Body of pancreas (tissue), 4 donors: Measurements from ENCODE around the gene TMEM42. TPM values are rescaled to one million over a fixed set of nuclear protein-coding genes. Genes with fewer than 3 reads are reported as not detected.
A peak's percentile ranks its signal among the peaks of the same experiment; 100 is the strongest.
"Not testable (repeated sequence)": the region's sequence is repeated elsewhere in the genome, so short reads cannot be mapped to it uniquely, and the experiment has no call there.

ENCODE experiments used
- ATAC-seq: fragments of 150-250 bp; one replicate; pipeline ENCODE4 v1.9.1; 2016
- DNase-seq, 4 donors: peaks; one replicate each; pipeline ENCODE4 v3.0.0-alpha.2; 2019
- H3K27ac ChIP-seq, 4 donors: fragments of 200-600 bp; sonication (generic); 1 replicate in 3 of 4; 2 replicates in 1 of 4; pipeline versions ENCODE4 v1.5.1 to v1.6.1; 2016 to 2019; ENCODE audit warnings: mild to moderate bottlenecking in 1 of 4, mixed read lengths in 1 of 4, moderate library complexity in 1 of 4
- H3K27me3 ChIP-seq, 2 donors: fragments of 200-600 bp; sonication (generic); one replicate each; pipeline ENCODE4 v1.6.0; 2016; ENCODE audit warnings: mild to moderate bottlenecking in 1 of 2
- H3K36me3 ChIP-seq, 2 donors: fragments of 200-600 bp; sonication (generic); replicated peaks in 1 of 2; 2 replicates each; pipeline ENCODE4 v1.5.1; 2016; ENCODE audit warnings: low read depth in 2 of 2; ENCODE audit not compliant: insufficient read depth in 1 of 2
- H3K4me1 ChIP-seq: fragments of 200-600 bp; sonication (generic); one replicate; pipeline ENCODE4 v1.6.0; 2016
- H3K4me3 ChIP-seq, 2 donors: fragments of 200-600 bp; sonication (generic); 1 replicate in 1 of 2; 2 replicates in 1 of 2; pipeline ENCODE4 v1.5.1; 2016 to 2019
- H3K9me3 ChIP-seq, 3 donors: fragments of 200-600 bp; sonication (generic); 1 replicate in 2 of 3; 2 replicates in 1 of 3; pipeline ENCODE4 v1.5.1; 2016
- POLR2A ChIP-seq, 3 donors: fragments of 450-650 bp; IDR thresholded peaks; one replicate each; pipeline ENCODE4 v1.6.1; 2016; ENCODE audit warnings: antibody characterized with exemption in 3 of 3, mild to moderate bottlenecking in 2 of 3
- WGBS, 2 donors: methylation state at CpG; one replicate each; pipeline ENCODE4 v1.1.5; 2017; 5-methylcytosine and 5-hydroxymethylcytosine counted together
- intact Hi-C: fragments of 100-400 bp; cut with DNase I; formaldehyde crosslinking; loops from one replicate; pipeline ENCODE4 v1.15.1; 2023
- total RNA-seq, 2 donors: library from RNA; depleted of rRNA; stranded (reverse); fragments of >200 nt; gene quantifications; one replicate each; pipeline ENCODE4 v1.1.0, GENCODE V29; 2016
- TF ChIP-seq, protein P1 (sequence below), 7 experiments: fragments of 450-650 bp in 4 of 7; fragments of 200-600 bp in 3 of 7; sonication (generic) in 3 of 7; IDR thresholded peaks; one replicate each; pipeline ENCODE4 v1.5.1; 2016 to 2019; ENCODE audit warnings: antibody characterized with exemption in 7 of 7

The TMEM42 gene
- total RNA-seq, 2 donors from 2014 or later: 14.3 to 18.1 TPM

DNA sequence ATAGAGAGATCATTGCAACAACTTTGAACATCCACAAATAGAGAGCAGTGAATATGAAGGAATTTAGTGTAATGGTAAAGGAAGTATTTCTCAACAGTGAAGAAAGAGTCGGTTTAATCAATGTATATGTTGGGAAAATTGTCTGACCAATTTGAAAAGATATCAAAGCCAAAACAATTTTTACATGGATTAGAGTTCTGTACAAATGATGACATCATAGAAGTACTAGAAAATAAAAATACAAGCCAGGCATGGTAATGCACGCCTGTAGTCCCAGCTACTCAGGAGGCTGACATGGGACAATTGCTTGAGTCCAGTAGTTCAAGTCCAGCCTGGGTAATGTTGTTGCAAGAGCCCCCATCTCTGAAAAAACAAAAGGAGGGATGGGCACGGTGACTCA, 26.0 kb upstream of the TMEM42 start:
- intact Hi-C loops: no loop called here
- no peak for ATAC-seq

DNA sequence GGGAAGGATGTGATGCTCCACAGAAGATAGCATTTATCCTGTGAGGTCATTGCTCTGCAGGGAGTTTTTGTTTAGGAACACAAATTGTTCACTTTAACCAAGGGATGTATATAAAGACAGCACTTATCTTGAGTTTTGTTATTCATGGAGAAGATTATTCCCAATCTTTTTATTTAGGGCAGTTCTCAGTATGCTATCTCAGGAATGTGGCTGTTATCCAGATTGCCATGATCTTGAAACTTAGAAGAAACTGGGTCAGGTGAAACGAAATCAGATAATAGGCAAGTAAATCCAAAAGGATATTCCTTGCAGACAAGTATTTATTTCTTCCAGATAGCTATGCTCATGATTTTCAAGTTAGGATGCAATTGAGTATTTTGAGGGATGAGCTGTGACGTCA, 19.3 kb upstream of the TMEM42 start:
- no peaks in the 10 kb centered on the region for H3K9me3 ChIP-seq
- H3K4me1 ChIP-seq: peaks cover 8% of the 10 kb centered on the region
- intact Hi-C loops: no loop called here
- DNase-seq: no peak
- ATAC-seq: no peak
- H3K27ac ChIP-seq: no peak overlapping the region
- no peaks in the 10 kb centered on the region for H3K36me3 ChIP-seq
- no peak overlapping the region for H3K4me3 ChIP-seq
- WGBS, 2 donors: 69 to 72% methylated on average over 2 of the region's 2 CpGs
- no peaks in the 10 kb centered on the region for H3K27me3 ChIP-seq
- TF ChIP-seq, protein P1, sequence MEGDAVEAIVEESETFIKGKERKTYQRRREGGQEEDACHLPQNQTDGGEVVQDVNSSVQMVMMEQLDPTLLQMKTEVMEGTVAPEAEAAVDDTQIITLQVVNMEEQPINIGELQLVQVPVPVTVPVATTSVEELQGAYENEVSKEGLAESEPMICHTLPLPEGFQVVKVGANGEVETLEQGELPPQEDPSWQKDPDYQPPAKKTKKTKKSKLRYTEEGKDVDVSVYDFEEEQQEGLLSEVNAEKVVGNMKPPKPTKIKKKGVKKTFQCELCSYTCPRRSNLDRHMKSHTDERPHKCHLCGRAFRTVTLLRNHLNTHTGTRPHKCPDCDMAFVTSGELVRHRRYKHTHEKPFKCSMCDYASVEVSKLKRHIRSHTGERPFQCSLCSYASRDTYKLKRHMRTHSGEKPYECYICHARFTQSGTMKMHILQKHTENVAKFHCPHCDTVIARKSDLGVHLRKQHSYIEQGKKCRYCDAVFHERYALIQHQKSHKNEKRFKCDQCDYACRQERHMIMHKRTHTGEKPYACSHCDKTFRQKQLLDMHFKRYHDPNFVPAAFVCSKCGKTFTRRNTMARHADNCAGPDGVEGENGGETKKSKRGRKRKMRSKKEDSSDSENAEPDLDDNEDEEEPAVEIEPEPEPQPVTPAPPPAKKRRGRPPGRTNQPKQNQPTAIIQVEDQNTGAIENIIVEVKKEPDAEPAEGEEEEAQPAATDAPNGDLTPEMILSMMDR (IDR thresholded peaks at IDR 0.05): no peak
- TF ChIP-seq POLR2A (IDR thresholded peaks at IDR 0.05): no peak

More for the DNA sequence above, 26.0 kb upstream of the TMEM42 start:
- H3K36me3 ChIP-seq: no peaks in the 10 kb centered on the region
- H3K27me3 ChIP-seq: no peaks in the 10 kb centered on the region
- H3K27ac ChIP-seq: no peak overlapping the region
- 91 to 99% methylated on average over 3 of the region's 3 CpGs for WGBS, 2 donors
- no peaks in the 10 kb centered on the region for H3K4me1 ChIP-seq
- DNase-seq: no peak
- no peak overlapping the region for H3K4me3 ChIP-seq
- peaks cover 0 to 5% (median 0%) of the 10 kb centered on the region in 3 donors for H3K9me3 ChIP-seq
- no peak for TF ChIP-seq POLR2A (IDR thresholded peaks at IDR 0.05)
- TF ChIP-seq, protein P1 (IDR thresholded peaks at IDR 0.05): no peak

DNA sequence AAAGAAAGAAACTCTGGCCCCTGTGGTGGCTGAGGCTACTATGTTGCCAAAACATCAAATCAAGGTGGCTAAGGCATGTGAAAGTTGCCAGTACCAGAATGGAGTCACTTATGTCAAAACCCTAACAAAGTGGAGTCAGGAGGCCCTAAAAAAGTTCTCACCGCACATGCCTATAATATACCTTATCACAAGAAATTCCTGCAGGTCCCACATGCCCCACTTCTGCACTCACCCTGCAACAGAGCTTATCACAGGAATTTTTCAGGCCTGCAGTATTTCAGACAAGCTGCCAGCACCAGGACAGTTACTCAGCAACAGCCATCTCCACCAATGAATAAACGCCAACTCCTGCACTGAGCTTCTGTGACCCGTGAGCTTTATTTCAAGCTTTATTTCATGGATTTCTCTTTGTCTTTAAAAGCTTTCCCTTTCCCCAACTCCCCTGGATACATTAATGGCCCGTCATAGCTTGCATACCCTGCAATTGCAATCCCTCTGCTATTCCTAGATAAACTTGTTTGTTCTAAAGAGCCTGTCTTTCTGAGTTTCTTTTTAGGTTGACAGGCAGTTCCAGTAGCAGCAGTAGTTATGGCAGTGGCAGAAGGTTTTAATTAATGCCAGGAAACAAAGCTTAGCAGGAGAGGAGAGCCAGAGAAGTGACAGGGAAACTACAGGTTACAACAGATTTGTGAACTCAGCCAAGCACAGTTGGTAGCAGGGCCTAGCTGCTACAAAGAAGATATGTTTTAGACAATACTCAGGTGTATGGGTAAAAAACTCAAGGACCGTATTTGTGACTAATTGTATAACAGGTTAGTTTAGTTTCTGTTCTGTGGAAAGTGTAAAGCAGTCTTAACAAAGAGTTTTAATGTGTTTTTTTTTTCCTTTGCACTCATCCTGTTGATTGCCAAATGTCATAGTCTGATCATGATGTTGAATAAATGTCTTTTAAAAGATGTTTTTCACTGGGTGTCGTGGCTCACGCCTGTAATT, 15.9 kb upstream of the TMEM42 start:
- TF ChIP-seq, protein P1 (IDR thresholded peaks at IDR 0.05): no peak
- no peak for TF ChIP-seq POLR2A (IDR thresholded peaks at IDR 0.05)
- intact Hi-C loops: no loop called here
- H3K4me1 ChIP-seq: peaks cover 8% of the 10 kb centered on the region
- H3K4me3 ChIP-seq: no peak overlapping the region
- ATAC-seq (peak; percentile 86), DNase-seq (peak in 3 of 4 donors; percentile 29 to 58 (median 39))
- H3K27ac ChIP-seq: peak overlapping the region in 3 of 4 donors; percentile 31 to 75 (median 69)
- H3K27me3 ChIP-seq: no peaks in the 10 kb centered on the region
- no peaks in the 10 kb centered on the region for H3K9me3 ChIP-seq
- H3K36me3 ChIP-seq: no peaks in the 10 kb centered on the region
- 48 to 50% methylated on average over 7 of the region's 7 CpGs for WGBS, 2 donors

DNA sequence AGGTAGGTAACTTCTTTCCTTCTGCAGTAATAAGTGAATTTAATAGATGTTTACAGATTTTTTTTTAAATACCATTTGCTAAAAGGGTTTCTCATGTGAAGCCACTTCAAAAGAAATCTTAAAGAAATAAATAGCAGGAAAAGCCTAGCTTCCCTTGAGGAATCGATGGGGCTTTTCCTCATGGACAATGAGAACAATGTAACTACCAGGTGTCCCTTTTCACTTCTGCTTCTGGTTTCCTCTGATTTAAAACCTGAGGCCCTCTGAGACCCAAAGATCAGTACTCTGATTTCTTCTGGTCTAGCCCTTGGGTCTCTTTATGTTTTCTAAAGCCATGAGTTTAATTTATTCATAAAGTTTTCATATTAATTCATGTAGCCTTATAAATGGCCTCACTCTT, 13.1 kb upstream of the TMEM42 start:
- intact Hi-C loops: no loop called here
- DNase-seq (no peak), ATAC-seq (no peak)
- Histone ChIP-seq H3K36me3 (no peaks in the 10 kb centered on the region), H3K27me3 (no peaks in the 10 kb centered on the region), H3K4me1 (peaks cover 8% of the 10 kb centered on the region), H3K4me3 (no peak overlapping the region), H3K9me3 (no peaks in the 10 kb centered on the region), H3K27ac (no peak overlapping the region)
- TF ChIP-seq, protein P1 (IDR thresholded peaks at IDR 0.05): no peak
- TF ChIP-seq POLR2A (IDR thresholded peaks at IDR 0.05): no peak
- 86 to 96% methylated on average over 1 of the region's 1 CpG for WGBS, 2 donors

DNA sequence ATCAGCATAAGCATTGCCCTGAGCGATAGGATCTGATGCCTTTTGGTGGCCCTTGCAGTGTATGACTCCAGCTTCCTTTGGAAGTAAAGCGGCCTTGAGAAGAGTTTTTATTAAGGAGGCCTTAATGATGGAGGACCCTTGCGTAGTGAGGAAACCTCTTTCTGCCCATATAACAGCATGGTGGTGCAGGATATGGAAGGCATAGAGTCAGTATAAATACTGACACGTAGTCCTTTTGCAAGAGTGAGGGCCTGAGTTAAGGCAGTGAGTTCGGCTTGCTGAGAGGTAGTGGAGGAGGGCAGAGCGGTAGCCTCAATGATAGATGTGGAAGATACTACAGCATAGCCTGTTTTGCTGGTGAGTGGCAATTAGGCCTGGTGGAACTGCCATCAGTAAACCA, 5.0 kb upstream of the TMEM42 start:
- ATAC-seq, H3K4me1 ChIP-seq, H3K9me3 ChIP-seq, DNase-seq, H3K27me3 ChIP-seq, intact Hi-C loops, H3K27ac ChIP-seq, H3K36me3 ChIP-seq, H3K4me3 ChIP-seq: not testable (repeated sequence)
- 95 to 96% methylated on average over 6 of the region's 6 CpGs for WGBS, 2 donors
